ENCODE results near the gene NLK.

DNA sequence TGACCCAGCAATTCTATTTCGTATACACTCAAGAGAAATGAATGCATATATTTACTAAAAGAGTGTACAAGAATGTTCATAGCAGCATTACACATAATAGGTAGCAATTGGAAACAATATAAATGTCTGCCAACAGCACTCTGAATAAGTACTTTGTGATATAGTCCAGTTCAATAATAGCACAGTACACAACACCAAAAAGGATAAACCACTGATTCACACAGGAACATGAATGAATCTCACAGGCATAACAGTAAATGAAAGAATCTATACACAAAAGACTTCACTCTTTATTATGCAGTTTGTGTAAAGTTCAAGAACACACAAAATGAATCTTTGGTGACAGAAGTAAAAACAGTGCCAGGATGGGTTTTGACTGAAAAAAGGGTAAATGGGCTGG lies 86.3 kb downstream of the NLK start:
- no peak for TF ChIP-seq EZH2phosphoT487 (IDR thresholded peaks at IDR 0.05; ENCODE audit: borderline replicate concordance, low read length)
- TF ChIP-seq, protein P1, sequence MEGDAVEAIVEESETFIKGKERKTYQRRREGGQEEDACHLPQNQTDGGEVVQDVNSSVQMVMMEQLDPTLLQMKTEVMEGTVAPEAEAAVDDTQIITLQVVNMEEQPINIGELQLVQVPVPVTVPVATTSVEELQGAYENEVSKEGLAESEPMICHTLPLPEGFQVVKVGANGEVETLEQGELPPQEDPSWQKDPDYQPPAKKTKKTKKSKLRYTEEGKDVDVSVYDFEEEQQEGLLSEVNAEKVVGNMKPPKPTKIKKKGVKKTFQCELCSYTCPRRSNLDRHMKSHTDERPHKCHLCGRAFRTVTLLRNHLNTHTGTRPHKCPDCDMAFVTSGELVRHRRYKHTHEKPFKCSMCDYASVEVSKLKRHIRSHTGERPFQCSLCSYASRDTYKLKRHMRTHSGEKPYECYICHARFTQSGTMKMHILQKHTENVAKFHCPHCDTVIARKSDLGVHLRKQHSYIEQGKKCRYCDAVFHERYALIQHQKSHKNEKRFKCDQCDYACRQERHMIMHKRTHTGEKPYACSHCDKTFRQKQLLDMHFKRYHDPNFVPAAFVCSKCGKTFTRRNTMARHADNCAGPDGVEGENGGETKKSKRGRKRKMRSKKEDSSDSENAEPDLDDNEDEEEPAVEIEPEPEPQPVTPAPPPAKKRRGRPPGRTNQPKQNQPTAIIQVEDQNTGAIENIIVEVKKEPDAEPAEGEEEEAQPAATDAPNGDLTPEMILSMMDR (conservative IDR thresholded peaks at IDR 0.05; ENCODE audit: low read depth, low read length): no peak
